Lower leg skin (tissue), 4 donors: Measurements from ENCODE around the gene PMEPA1. TPM values are rescaled to one million over a fixed set of nuclear protein-coding genes. Genes with fewer than 3 reads are reported as not detected.

ENCODE experiments used
- DNase-seq, 2 donors: peaks; one replicate each; pipeline ENCODE4 v3.0.0-alpha.2; 2019; ENCODE audit warnings: low spot score in 2 of 2
- H3K4me3 ChIP-seq: fragments of 200-600 bp; sonication (generic); 2 replicates; pipeline ENCODE4 v1.5.1; 2017; ENCODE audit warnings: mild to moderate bottlenecking, low read depth; ENCODE audit not compliant: poor library complexity, severe bottlenecking
- CTCF ChIP-seq, 3 donors: fragments of 450-650 bp; IDR thresholded peaks; one replicate each; pipeline ENCODE4 v1.5.1; 2016; ENCODE audit warnings: antibody characterized with exemption in 3 of 3, mild to moderate bottlenecking in 3 of 3, moderate library complexity in 2 of 3
- POLR2A ChIP-seq, 2 donors: fragments of 450-650 bp; IDR thresholded peaks; one replicate each; pipeline ENCODE4 v1.6.1; 2016 to 2017; ENCODE audit warnings: antibody characterized with exemption in 2 of 2, mild to moderate bottlenecking in 1 of 2, moderate library complexity in 1 of 2
- WGBS, 2 donors: methylation state at CpG; one replicate each; pipeline ENCODE4 v1.1.5; 2018; 5-methylcytosine and 5-hydroxymethylcytosine counted together
- intact Hi-C: fragments of 100-400 bp; cut with DNase I; formaldehyde crosslinking; loops from one replicate; pipeline ENCODE4 v1.15.0; 2023; ENCODE audit warnings: low total_unique reads
- total RNA-seq, 4 donors: library from RNA; depleted of rRNA; stranded (reverse); fragments of >200 nt; gene quantifications; one replicate each; pipeline ENCODE4 v1.1.0, GENCODE V29; 2016

PMEPA1 gene
- total RNA-seq, 4 donors from 2014 or later, result 4.3 to 22.1 (median 11.8) TPM

GRCh38 chr20:57657535-57658446 lies 52.0 kb downstream of the PMEPA1 start:
- WGBS, 2 donors, result 63 to 76% methylated on average over 24 to 35 of the region's 36 CpGs
- no peak overlapping the region for H3K4me3 ChIP-seq
- TF ChIP-seq CTCF (IDR thresholded peaks at IDR 0.05) (no peak), POLR2A (IDR thresholded peaks at IDR 0.05) (no peak)
- intact Hi-C loops, result loop anchor here (10.0 kb wide), 1 partner anchor 447 kb away; no protein-coding TSS in a partner anchor
- DNase-seq, result peak; percentile 65 to 87

GRCh38 chr20:57656821-57657534 lies 52.8 kb downstream of the PMEPA1 start:
- no peak overlapping the region for H3K4me3 ChIP-seq
- TF ChIP-seq POLR2A (IDR thresholded peaks at IDR 0.05), result no peak
- TF ChIP-seq CTCF (IDR thresholded peaks at IDR 0.05), result no peak
- intact Hi-C loops, result loop anchor here (10.0 kb wide), 1 partner anchor 448 kb away; no protein-coding TSS in a partner anchor
- DNase-seq, result peak; percentile 14 to 87
- 83 to 85% methylated on average over 20 of the region's 20 CpGs for WGBS, 2 donors

GRCh38 chr20:57656252-57656820 lies 53.5 kb downstream of the PMEPA1 start:
- peak in 1 of 2 donors; percentile 79 for DNase-seq
- TF ChIP-seq POLR2A (IDR thresholded peaks at IDR 0.05) (no peak), CTCF (IDR thresholded peaks at IDR 0.05) (no peak)
- intact Hi-C loops, result loop anchor here (10.0 kb wide), 1 partner anchor 448 kb away; no protein-coding TSS in a partner anchor
- WGBS, 2 donors, result 87 to 90% methylated on average over 15 of the region's 15 CpGs
- no peak overlapping the region for H3K4me3 ChIP-seq

GRCh38 chr20:57655809-57656155 lies 54.0 kb downstream of the PMEPA1 start:
- no peak for DNase-seq
- WGBS, 2 donors, result 92% methylated on average over 11 of the region's 11 CpGs
- TF ChIP-seq CTCF (IDR thresholded peaks at IDR 0.05), result no peak
- no peak for TF ChIP-seq POLR2A (IDR thresholded peaks at IDR 0.05)
- intact Hi-C loops, result loop anchor here (10.0 kb wide), 1 partner anchor 449 kb away; no protein-coding TSS in a partner anchor
- H3K4me3 ChIP-seq, result no peak overlapping the region

GRCh38 chr20:57654998-57655808 lies 54.6 kb downstream of the PMEPA1 start:
- TF ChIP-seq CTCF (IDR thresholded peaks at IDR 0.05) (no peak), POLR2A (IDR thresholded peaks at IDR 0.05) (no peak)
- WGBS, 2 donors, result 90% methylated on average over 22 of the region's 22 CpGs
- peak; percentile 18 to 85 for DNase-seq
- no peak overlapping the region for H3K4me3 ChIP-seq
- intact Hi-C loops, result loop anchor here (1.0 to 10.0 kb wide), 2 partner anchors 450 to 524 kb away; no protein-coding TSS in a partner anchor
